DOHH2 (cell line): ENCODE results near the gene IGF1R.

Experiments
- EZH2phosphoT487 ChIP-seq: fragments of 200-600 bp; sonication (generic); IDR thresholded peaks from 2 replicates; pipeline ENCODE4 v1.6.1; 2017; ENCODE audit warnings: borderline replicate concordance, mild to moderate bottlenecking, antibody characterized with exemption, low read length, moderate library complexity, mixed read lengths
- TF ChIP-seq, protein P1 (sequence below): fragments of 200-600 bp; sonication (generic); IDR thresholded peaks from one replicate; pipeline ENCODE4 v1.5.1; 2014; ENCODE audit warnings: antibody characterized with exemption, mild to moderate bottlenecking, low read depth, low read length; ENCODE audit not compliant: poor library complexity, severe bottlenecking

GRCh38 chr15:98866511-98866910 is 218.2 kb downstream of the IGF1R start:
- TF ChIP-seq, protein P1, sequence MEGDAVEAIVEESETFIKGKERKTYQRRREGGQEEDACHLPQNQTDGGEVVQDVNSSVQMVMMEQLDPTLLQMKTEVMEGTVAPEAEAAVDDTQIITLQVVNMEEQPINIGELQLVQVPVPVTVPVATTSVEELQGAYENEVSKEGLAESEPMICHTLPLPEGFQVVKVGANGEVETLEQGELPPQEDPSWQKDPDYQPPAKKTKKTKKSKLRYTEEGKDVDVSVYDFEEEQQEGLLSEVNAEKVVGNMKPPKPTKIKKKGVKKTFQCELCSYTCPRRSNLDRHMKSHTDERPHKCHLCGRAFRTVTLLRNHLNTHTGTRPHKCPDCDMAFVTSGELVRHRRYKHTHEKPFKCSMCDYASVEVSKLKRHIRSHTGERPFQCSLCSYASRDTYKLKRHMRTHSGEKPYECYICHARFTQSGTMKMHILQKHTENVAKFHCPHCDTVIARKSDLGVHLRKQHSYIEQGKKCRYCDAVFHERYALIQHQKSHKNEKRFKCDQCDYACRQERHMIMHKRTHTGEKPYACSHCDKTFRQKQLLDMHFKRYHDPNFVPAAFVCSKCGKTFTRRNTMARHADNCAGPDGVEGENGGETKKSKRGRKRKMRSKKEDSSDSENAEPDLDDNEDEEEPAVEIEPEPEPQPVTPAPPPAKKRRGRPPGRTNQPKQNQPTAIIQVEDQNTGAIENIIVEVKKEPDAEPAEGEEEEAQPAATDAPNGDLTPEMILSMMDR: no peak
- TF ChIP-seq EZH2phosphoT487: no peak
